Stimulated activated CD8-positive, alpha-beta memory T cell treated with anti-CD3 and anti-CD28 coated beads, Interleukin-7, amount 100 ng/mL, for 1 hour (primary cell): Measurements from ENCODE around the gene GATA3.

ENCODE experiments used
- DNase-seq, 2 donors: peaks; one replicate each; pipeline ENCODE4 v3.0.0-alpha.2; 2020; ENCODE audit warnings: low read depth in 2 of 2

GATA3 gene

GRCh38 chr10:8064436-8064835, 9.9 kb downstream of the GATA3 start:
- DNase-seq: no peak

GRCh38 chr10:8065651-8066050, 11.2 kb downstream of the GATA3 start:
- no peak for DNase-seq

- DNase-seq: no peak
Observed at GRCh38 chr10:8066124-8066523, 11.6 kb downstream of the GATA3 start.

GRCh38 chr10:8066797-8067196, 12.3 kb downstream of the GATA3 start:
- no peak for DNase-seq

- no peak for DNase-seq
Observed at GRCh38 chr10:8069108-8069507, 14.6 kb downstream of the GATA3 start.

- no peak for DNase-seq
Observed at GRCh38 chr10:8069627-8070026, 15.1 kb downstream of the GATA3 start.

- DNase-seq: no peak
Observed at GRCh38 chr10:8070440-8070839, 16.0 kb downstream of the GATA3 start.

GRCh38 chr10:8071006-8071405, 16.5 kb downstream of the GATA3 start:
- no peak for DNase-seq

- DNase-seq: no peak
Observed at GRCh38 chr10:8071666-8072065, 17.2 kb downstream of the GATA3 start.

- DNase-seq: no peak
Observed at GRCh38 chr10:8072211-8072610, 17.7 kb downstream of the GATA3 start.

GRCh38 chr10:8073691-8074416, 19.4 kb downstream of the GATA3 start:
- DNase-seq: no peak

GRCh38 chr10:8074881-8075280, 20.4 kb downstream of the GATA3 start:
- DNase-seq: no peak

GRCh38 chr10:8075282-8076260, 21.1 kb downstream of the GATA3 start:
- no peak for DNase-seq

GRCh38 chr10:8076933-8077332, 22.4 kb downstream of the GATA3 start:
- DNase-seq: no peak

- DNase-seq: no peak
Observed at GRCh38 chr10:8078027-8078426, 23.5 kb downstream of the GATA3 start.

GRCh38 chr10:8079126-8079525, 24.6 kb downstream of the GATA3 start:
- no peak for DNase-seq

- no peak for DNase-seq
Observed at GRCh38 chr10:8084799-8085198, 30.3 kb downstream of the GATA3 start.

GRCh38 chr10:8085251-8085650, 30.8 kb downstream of the GATA3 start:
- DNase-seq: no peak

- DNase-seq: no peak
Observed at GRCh38 chr10:8086315-8086714, 31.8 kb downstream of the GATA3 start.

GRCh38 chr10:8088504-8088903, 34.0 kb downstream of the GATA3 start:
- DNase-seq: peak in 1 of 2 donors; percentile 5

- no peak for DNase-seq
Observed at GRCh38 chr10:8092428-8092827, 37.9 kb downstream of the GATA3 start.

GRCh38 chr10:8095959-8096358, 41.5 kb downstream of the GATA3 start:
- DNase-seq: no peak

- no peak for DNase-seq
Observed at GRCh38 chr10:8096931-8097330, 42.4 kb downstream of the GATA3 start.
